Skeletal muscle tissue (tissue), 4 donors: Measurements from ENCODE around the gene ABCB11. TPM values are rescaled to one million over a fixed set of nuclear protein-coding genes. Genes with fewer than 3 reads are reported as not detected.

Source experiments
- H3K27ac ChIP-seq: one replicate; pipeline ENCODE4 v1.7.0; 2013; ENCODE audit warnings: mild to moderate bottlenecking, low read depth, low read length, inconsistent platforms
- H3K27me3 ChIP-seq, 3 donors: one replicate each; pipeline ENCODE4 v1.7.0; 2013; ENCODE audit warnings: low read length in 3 of 3; ENCODE audit not compliant: control insufficient read depth in 3 of 3, insufficient read depth in 3 of 3
- H3K36me3 ChIP-seq, 3 donors: one replicate each; pipeline ENCODE4 v1.7.0; 2013; ENCODE audit warnings: low read length in 3 of 3; ENCODE audit not compliant: control insufficient read depth in 3 of 3, insufficient read depth in 3 of 3
- H3K4me1 ChIP-seq, 3 donors: one replicate each; pipeline ENCODE4 v1.7.0; 2013; ENCODE audit warnings: low read length in 3 of 3, mild to moderate bottlenecking in 3 of 3; ENCODE audit not compliant: control insufficient read depth in 3 of 3, insufficient read depth in 3 of 3
- H3K4me3 ChIP-seq, 3 donors: one replicate each; pipeline ENCODE4 v1.7.0; 2013; ENCODE audit warnings: low read length in 3 of 3
- H3K9ac ChIP-seq, 3 donors: one replicate each; pipeline ENCODE4 v1.7.0; 2013; ENCODE audit warnings: low read length in 3 of 3, mild to moderate bottlenecking in 3 of 3, moderate library complexity in 2 of 3, low read depth in 1 of 3
- H3K9me3 ChIP-seq, 3 donors: one replicate each; pipeline ENCODE4 v1.7.0; 2013; ENCODE audit warnings: low read length in 3 of 3; ENCODE audit not compliant: control insufficient read depth in 3 of 3
- total RNA-seq: library from RNA; depleted of rRNA; stranded (reverse); fragments of >200 nt; gene quantifications from one replicate; pipeline ENCODE4 v1.2.3, GENCODE V29; 2014
- donor health status: Osteomylitis.

Gene ABCB11
- total RNA-seq, 1 donor from 2014 or later: not detected

GRCh38 chr2:168961450-168962229, 69.5 kb downstream of the ABCB11 start:
- no peak overlapping the region for H3K4me3 ChIP-seq
- no peaks in the 10 kb centered on the region for H3K27me3 ChIP-seq
- H3K9me3 ChIP-seq: no peaks in the 10 kb centered on the region
- H3K4me1 ChIP-seq: no peaks in the 10 kb centered on the region
- H3K36me3 ChIP-seq: no peaks in the 10 kb centered on the region
- H3K27ac ChIP-seq: no peak overlapping the region
- no peak overlapping the region for H3K9ac ChIP-seq

DNA sequence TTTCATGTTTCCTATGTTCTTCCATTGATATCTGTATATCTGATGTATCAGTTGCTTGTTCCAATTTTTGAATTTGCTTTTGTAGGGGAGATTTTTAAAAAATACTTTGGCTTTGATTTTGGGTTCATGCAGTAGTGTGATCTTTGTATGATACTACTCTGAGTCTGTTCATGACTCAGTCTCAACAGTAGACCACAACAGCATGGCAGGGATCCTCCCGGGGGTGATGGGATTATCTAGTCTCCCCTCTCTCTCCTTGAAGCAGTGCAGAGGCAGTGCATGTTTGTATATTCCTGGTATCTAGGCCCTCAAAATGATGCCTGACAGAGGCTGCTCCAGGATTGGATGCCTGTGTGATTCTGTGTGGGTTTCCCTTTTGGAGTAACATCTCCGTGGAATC, 74.7 kb downstream of the ABCB11 start:
- Histone ChIP-seq H3K4me3 (no peak overlapping the region), H3K4me1 (no peaks in the 10 kb centered on the region), H3K27ac (no peak overlapping the region), H3K27me3 (no peaks in the 10 kb centered on the region), H3K9me3 (peaks cover 0 to 2% (median 0%) of the 10 kb centered on the region in 3 donors), H3K36me3 (no peaks in the 10 kb centered on the region), H3K9ac (no peak overlapping the region)

GRCh38 chr2:168955321-168955720, 75.8 kb downstream of the ABCB11 start:
- Histone ChIP-seq H3K27me3 (no peaks in the 10 kb centered on the region), H3K36me3 (no peaks in the 10 kb centered on the region), H3K4me3 (no peak overlapping the region), H3K4me1 (no peaks in the 10 kb centered on the region), H3K9ac (no peak overlapping the region), H3K9me3 (peaks cover 0 to 2% (median 0%) of the 10 kb centered on the region in 3 donors), H3K27ac (no peak overlapping the region)

GRCh38 chr2:168954256-168954655, 76.9 kb downstream of the ABCB11 start:
- Histone ChIP-seq H3K4me1 (no peaks in the 10 kb centered on the region), H3K9me3 (peaks cover 0 to 2% (median 0%) of the 10 kb centered on the region in 3 donors), H3K27me3 (no peaks in the 10 kb centered on the region), H3K4me3 (no peak overlapping the region), H3K36me3 (no peaks in the 10 kb centered on the region), H3K27ac (no peak overlapping the region), H3K9ac (no peak overlapping the region)

GRCh38 chr2:168952424-168952823, 78.7 kb downstream of the ABCB11 start:
- Histone ChIP-seq H3K4me3 (no peak overlapping the region), H3K36me3 (no peaks in the 10 kb centered on the region), H3K27me3 (no peaks in the 10 kb centered on the region), H3K9ac (no peak overlapping the region), H3K9me3 (peaks cover 0 to 2% (median 0%) of the 10 kb centered on the region in 3 donors), H3K4me1 (no peaks in the 10 kb centered on the region), H3K27ac (no peak overlapping the region)

- Histone ChIP-seq H3K36me3 (no peaks in the 10 kb centered on the region), H3K9ac (no peak overlapping the region), H3K4me1 (no peaks in the 10 kb centered on the region), H3K9me3 (peaks cover 0 to 2% (median 0%) of the 10 kb centered on the region in 3 donors), H3K27me3 (no peaks in the 10 kb centered on the region), H3K27ac (no peak overlapping the region), H3K4me3 (no peak overlapping the region)
Measured at GRCh38 chr2:168951871-168952270, 79.3 kb downstream of the ABCB11 start.

- Histone ChIP-seq H3K36me3 (no peaks in the 10 kb centered on the region), H3K27me3 (no peaks in the 10 kb centered on the region), H3K4me1 (no peaks in the 10 kb centered on the region), H3K27ac (no peak overlapping the region), H3K9ac (no peak overlapping the region), H3K9me3 (peaks cover 0 to 2% (median 0%) of the 10 kb centered on the region in 3 donors), H3K4me3 (no peak overlapping the region)
Measured at GRCh38 chr2:168949324-168949723, 81.8 kb downstream of the ABCB11 start.

DNA sequence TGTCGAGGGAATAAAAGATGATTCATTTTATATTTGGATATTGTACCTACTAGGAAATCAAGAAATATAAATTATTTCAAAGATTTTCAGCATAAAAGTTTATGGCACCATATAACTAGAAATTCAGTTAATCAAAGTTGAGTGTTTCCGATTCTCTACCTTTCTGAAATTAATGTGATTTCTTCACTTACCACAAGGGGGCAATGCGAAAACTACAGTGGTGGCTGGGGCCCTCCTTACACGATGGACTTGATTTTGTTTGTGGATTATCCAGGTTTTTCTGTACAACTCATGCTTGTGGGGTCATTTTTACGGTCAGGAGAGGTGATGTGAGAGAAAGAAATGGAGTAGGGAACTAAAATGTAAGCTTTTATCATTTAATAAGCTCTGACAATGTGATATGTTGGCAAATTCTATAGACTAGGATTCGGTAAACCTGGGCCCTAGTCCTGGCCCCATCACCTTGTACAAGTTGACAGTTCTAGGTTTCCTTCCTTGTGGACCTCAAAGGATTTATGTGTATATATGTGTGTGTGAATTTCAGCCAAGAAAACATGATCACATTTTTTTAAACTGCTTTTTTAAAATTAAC, 82.4 kb downstream of the ABCB11 start:
- H3K4me1 ChIP-seq: no peaks in the 10 kb centered on the region
- H3K9me3 ChIP-seq: peaks cover 0 to 2% (median 0%) of the 10 kb centered on the region in 3 donors
- no peak overlapping the region for H3K9ac ChIP-seq
- H3K27ac ChIP-seq: no peak overlapping the region
- no peaks in the 10 kb centered on the region for H3K27me3 ChIP-seq
- no peaks in the 10 kb centered on the region for H3K36me3 ChIP-seq
- H3K4me3 ChIP-seq: no peak overlapping the region

GRCh38 chr2:168945508-168945907, 85.6 kb downstream of the ABCB11 start:
- Histone ChIP-seq H3K36me3 (no peaks in the 10 kb centered on the region), H3K4me3 (no peak overlapping the region), H3K9ac (no peak overlapping the region), H3K27ac (no peak overlapping the region), H3K27me3 (no peaks in the 10 kb centered on the region), H3K4me1 (no peaks in the 10 kb centered on the region), H3K9me3 (no peaks in the 10 kb centered on the region)

GRCh38 chr2:168944065-168944464, 87.1 kb downstream of the ABCB11 start:
- H3K27me3 ChIP-seq: no peaks in the 10 kb centered on the region
- no peaks in the 10 kb centered on the region for H3K4me1 ChIP-seq
- H3K9me3 ChIP-seq: no peaks in the 10 kb centered on the region
- H3K9ac ChIP-seq: no peak overlapping the region
- H3K27ac ChIP-seq: no peak overlapping the region
- no peak overlapping the region for H3K4me3 ChIP-seq
- H3K36me3 ChIP-seq: no peaks in the 10 kb centered on the region
